PFSK-1 (cell line): ENCODE results near the gene RGS9.

Experiments
- FOXP2 ChIP-seq: optimal IDR thresholded peaks from 2 replicates; pipeline ENCODE3; 2011; ENCODE audit warnings: borderline replicate concordance, control low read depth, inconsistent platforms; ENCODE audit not compliant: insufficient read depth; ENCODE audit errors: extremely low read length, extremely low read depth
- POLR2AphosphoS5 ChIP-seq: IDR thresholded peaks from 2 replicates; pipeline ENCODE4 v1.6.1; 2012; ENCODE audit warnings: low read depth, mild to moderate bottlenecking, control low read depth, low read length, moderate library complexity
- SIN3A ChIP-seq: IDR thresholded peaks from 2 replicates; pipeline ENCODE4 v1.6.1; 2012; ENCODE audit warnings: mild to moderate bottlenecking, low read length, moderate library complexity, borderline replicate concordance; ENCODE audit not compliant: insufficient read depth
- TAF1 ChIP-seq: IDR thresholded peaks from 2 replicates; pipeline ENCODE4 v1.6.1; 2012; ENCODE audit warnings: low read length, control low read depth, borderline replicate concordance; ENCODE audit not compliant: insufficient read depth
- TF ChIP-seq, protein P1 (sequence below), 2 experiments: IDR thresholded peaks; 2 replicates each; pipeline versions ENCODE4 v1.6.1 to v1.8.0; 2011 to 2012; ENCODE audit warnings: low read depth in 2 of 2, low read length in 2 of 2, control low read depth in 1 of 2, inconsistent platforms in 1 of 2, mild to moderate bottlenecking in 1 of 2, moderate library complexity in 1 of 2; ENCODE audit not compliant: insufficient read depth in 1 of 2

DNA sequence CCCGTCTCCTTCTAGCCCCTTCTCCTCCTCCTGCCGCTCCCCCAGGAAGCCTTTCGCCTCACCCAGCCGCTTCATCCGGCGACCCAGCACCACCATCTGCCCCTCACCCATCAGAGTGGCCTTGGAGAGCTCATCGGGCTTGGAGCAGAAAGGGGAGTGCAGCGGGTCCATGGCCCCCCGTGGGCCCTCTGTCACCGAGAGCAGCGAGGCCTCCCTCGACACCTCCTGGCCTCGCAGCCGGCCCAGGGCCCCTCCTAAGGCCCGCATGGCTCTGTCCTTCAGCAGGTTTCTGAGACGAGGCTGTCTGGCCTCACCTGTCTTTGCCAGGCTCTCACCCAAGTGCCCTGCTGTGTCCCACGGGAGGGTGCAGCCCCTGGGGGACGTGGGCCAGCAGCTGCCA lies 87.9 kb downstream of the RGS9 start:
- TF ChIP-seq POLR2AphosphoS5 (no peak), SIN3A (no peak), FOXP2 (no peak), TAF1 (no peak)
- TF ChIP-seq, protein P1, sequence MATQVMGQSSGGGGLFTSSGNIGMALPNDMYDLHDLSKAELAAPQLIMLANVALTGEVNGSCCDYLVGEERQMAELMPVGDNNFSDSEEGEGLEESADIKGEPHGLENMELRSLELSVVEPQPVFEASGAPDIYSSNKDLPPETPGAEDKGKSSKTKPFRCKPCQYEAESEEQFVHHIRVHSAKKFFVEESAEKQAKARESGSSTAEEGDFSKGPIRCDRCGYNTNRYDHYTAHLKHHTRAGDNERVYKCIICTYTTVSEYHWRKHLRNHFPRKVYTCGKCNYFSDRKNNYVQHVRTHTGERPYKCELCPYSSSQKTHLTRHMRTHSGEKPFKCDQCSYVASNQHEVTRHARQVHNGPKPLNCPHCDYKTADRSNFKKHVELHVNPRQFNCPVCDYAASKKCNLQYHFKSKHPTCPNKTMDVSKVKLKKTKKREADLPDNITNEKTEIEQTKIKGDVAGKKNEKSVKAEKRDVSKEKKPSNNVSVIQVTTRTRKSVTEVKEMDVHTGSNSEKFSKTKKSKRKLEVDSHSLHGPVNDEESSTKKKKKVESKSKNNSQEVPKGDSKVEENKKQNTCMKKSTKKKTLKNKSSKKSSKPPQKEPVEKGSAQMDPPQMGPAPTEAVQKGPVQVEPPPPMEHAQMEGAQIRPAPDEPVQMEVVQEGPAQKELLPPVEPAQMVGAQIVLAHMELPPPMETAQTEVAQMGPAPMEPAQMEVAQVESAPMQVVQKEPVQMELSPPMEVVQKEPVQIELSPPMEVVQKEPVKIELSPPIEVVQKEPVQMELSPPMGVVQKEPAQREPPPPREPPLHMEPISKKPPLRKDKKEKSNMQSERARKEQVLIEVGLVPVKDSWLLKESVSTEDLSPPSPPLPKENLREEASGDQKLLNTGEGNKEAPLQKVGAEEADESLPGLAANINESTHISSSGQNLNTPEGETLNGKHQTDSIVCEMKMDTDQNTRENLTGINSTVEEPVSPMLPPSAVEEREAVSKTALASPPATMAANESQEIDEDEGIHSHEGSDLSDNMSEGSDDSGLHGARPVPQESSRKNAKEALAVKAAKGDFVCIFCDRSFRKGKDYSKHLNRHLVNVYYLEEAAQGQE (IDR thresholded peaks at IDR 0.05; ENCODE audit: insufficient read depth in 1 of 2, low read depth in 2 of 2, low read length in 2 of 2), result no peak
